PFSK-1 (cell line): ENCODE measurements around the gene WDR90.

Source experiments
- FOXP2 ChIP-seq: optimal IDR thresholded peaks from 2 replicates; pipeline ENCODE3; 2011; ENCODE audit warnings: borderline replicate concordance, control low read depth, inconsistent platforms; ENCODE audit not compliant: insufficient read depth; ENCODE audit errors: extremely low read length, extremely low read depth
- POLR2AphosphoS5 ChIP-seq: IDR thresholded peaks from 2 replicates; pipeline ENCODE4 v1.6.1; 2012; ENCODE audit warnings: low read depth, mild to moderate bottlenecking, control low read depth, low read length, moderate library complexity
- SIN3A ChIP-seq: IDR thresholded peaks from 2 replicates; pipeline ENCODE4 v1.6.1; 2012; ENCODE audit warnings: mild to moderate bottlenecking, low read length, moderate library complexity, borderline replicate concordance; ENCODE audit not compliant: insufficient read depth
- TAF1 ChIP-seq: IDR thresholded peaks from 2 replicates; pipeline ENCODE4 v1.6.1; 2012; ENCODE audit warnings: low read length, control low read depth, borderline replicate concordance; ENCODE audit not compliant: insufficient read depth
- TF ChIP-seq, protein P1 (sequence below), 2 experiments: IDR thresholded peaks; 2 replicates each; pipeline versions ENCODE4 v1.6.1 to v1.8.0; 2011 to 2012; ENCODE audit warnings: low read depth in 2 of 2, low read length in 2 of 2, control low read depth in 1 of 2, inconsistent platforms in 1 of 2, mild to moderate bottlenecking in 1 of 2, moderate library complexity in 1 of 2; ENCODE audit not compliant: insufficient read depth in 1 of 2

DNA sequence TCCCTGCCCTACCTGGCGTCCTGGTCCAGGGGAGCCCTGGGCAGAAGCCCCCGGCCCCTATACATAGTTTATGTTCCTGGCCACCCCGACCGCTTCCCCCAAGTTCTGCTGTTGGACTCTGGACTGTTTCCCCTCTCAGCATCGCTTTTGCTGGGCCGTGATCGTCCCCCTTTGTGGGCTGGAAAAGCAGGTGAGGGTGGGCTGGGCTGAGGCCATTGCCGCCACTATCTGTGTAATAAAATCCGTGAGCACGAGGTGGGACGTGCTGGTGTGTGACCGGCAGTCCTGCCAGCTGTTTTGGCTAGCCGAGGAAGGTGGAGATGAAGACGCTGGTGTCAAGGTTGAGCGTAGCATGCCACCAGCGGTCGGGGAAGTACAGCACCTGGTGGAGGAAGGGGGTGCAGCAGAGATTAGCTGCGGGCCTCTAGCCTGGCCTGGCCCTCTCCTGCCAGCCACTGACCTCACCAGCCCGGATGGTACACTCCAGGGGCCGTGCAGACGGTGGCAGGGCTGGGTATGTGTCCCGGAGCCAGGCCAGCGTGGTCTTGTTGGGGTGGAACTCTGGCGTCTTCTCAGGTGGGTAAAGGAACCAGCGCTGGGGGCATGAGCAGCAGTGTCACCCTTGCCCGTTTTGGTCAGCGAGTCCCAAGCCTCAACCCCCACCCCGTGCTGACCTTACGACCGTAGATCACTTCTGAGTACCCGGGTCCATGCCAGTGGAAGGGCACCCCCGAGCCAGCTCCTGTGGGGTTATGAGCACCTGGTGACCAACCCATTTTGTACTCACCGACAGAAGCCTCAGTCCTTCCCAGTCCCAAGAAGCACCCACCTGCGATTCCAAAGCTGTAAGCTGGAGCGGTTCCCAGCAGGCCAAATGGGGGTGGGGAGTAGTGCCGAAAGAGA is 33.6 kb downstream of the WDR90 start:
- TF ChIP-seq, protein P1, sequence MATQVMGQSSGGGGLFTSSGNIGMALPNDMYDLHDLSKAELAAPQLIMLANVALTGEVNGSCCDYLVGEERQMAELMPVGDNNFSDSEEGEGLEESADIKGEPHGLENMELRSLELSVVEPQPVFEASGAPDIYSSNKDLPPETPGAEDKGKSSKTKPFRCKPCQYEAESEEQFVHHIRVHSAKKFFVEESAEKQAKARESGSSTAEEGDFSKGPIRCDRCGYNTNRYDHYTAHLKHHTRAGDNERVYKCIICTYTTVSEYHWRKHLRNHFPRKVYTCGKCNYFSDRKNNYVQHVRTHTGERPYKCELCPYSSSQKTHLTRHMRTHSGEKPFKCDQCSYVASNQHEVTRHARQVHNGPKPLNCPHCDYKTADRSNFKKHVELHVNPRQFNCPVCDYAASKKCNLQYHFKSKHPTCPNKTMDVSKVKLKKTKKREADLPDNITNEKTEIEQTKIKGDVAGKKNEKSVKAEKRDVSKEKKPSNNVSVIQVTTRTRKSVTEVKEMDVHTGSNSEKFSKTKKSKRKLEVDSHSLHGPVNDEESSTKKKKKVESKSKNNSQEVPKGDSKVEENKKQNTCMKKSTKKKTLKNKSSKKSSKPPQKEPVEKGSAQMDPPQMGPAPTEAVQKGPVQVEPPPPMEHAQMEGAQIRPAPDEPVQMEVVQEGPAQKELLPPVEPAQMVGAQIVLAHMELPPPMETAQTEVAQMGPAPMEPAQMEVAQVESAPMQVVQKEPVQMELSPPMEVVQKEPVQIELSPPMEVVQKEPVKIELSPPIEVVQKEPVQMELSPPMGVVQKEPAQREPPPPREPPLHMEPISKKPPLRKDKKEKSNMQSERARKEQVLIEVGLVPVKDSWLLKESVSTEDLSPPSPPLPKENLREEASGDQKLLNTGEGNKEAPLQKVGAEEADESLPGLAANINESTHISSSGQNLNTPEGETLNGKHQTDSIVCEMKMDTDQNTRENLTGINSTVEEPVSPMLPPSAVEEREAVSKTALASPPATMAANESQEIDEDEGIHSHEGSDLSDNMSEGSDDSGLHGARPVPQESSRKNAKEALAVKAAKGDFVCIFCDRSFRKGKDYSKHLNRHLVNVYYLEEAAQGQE (IDR thresholded peaks at IDR 0.05; ENCODE audit: insufficient read depth in 1 of 2, low read depth in 2 of 2, low read length in 2 of 2), result no peak
- TF ChIP-seq SIN3A, result no peak
- TF ChIP-seq POLR2AphosphoS5, result no peak
- no peak for TF ChIP-seq TAF1
- no peak for TF ChIP-seq FOXP2
